ENCODE results near the gene C2CD4D. TPM values are rescaled to one million over a fixed set of nuclear protein-coding genes. Genes with fewer than 3 reads are reported as not detected.

C2CD4D gene
- total RNA-seq, 1 experiment from 2014 or later, result 1.2 TPM

DNA sequence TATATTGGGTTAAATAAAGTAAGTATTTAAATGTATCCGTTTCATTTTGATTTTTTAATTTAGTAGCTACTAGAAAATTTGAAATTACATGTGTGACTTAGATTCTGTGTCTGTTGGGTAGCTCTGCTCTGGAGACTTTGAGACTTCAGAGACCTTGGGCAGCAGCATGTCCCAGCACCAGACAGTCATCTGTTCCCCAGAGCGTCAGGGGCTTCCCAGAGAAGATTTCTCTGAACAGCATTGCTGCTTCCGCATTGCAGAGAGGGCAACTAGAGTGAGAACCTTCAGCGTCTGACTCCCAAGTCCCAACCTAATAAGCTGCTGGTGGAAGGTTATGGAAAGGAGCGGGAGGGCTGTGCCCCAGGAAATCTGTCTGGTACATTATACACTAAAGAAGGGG, 41.0 kb downstream of the C2CD4D start:
- in situ Hi-C loops (cut with HindIII; ENCODE audit: low pct_unique_long_range_greater_than_20kb, low sequenced_read_pairs), result no loop called here
- no peaks in the 10 kb centered on the region for H3K36me3 ChIP-seq (ENCODE audit: control insufficient read depth, insufficient read depth, low read length)
- H3K4me3 ChIP-seq (ENCODE audit: low read depth in 2 of 2, low read length in 2 of 2), result no peak overlapping the region
- no peaks in the 10 kb centered on the region for H3K27me3 ChIP-seq (ENCODE audit: control insufficient read depth, insufficient read depth, low read length)
- H3K4me1 ChIP-seq (ENCODE audit: control insufficient read depth, insufficient read depth, low read length), result no peaks in the 10 kb centered on the region
- ChIA-PET POLR2A (interaction anchor here (0.7 kb wide), 2 partner anchors 37 to 432 kb away, joined by 8 to 17 read pairs; no protein-coding TSS in a partner anchor), CTCF (interaction anchor here (0.6 kb wide), 1 partner anchor 38 kb away, joined by 3 read pairs; no protein-coding TSS in a partner anchor)
- DNase-seq (ENCODE audit: low read depth, low spot score) (no peak), ATAC-seq (no peak)
- no TSS peak for BruUV-seq (replicated peaks)
- no peaks in the 10 kb centered on the region for H3K9me3 ChIP-seq (ENCODE audit: control insufficient read depth, insufficient read depth, low read depth, low read length)
- TF ChIP-seq POLR2AphosphoS5 (IDR thresholded peaks at IDR 0.05; ENCODE audit: low read depth, low read length) (no peak), TCF7L2 (IDR thresholded peaks at IDR 0.05; ENCODE audit: low read depth, low read length) (no peak), SIN3A (IDR thresholded peaks at IDR 0.05; ENCODE audit: borderline replicate concordance, insufficient read depth, low read depth, low read length) (no peak)
- TF ChIP-seq, protein P1, sequence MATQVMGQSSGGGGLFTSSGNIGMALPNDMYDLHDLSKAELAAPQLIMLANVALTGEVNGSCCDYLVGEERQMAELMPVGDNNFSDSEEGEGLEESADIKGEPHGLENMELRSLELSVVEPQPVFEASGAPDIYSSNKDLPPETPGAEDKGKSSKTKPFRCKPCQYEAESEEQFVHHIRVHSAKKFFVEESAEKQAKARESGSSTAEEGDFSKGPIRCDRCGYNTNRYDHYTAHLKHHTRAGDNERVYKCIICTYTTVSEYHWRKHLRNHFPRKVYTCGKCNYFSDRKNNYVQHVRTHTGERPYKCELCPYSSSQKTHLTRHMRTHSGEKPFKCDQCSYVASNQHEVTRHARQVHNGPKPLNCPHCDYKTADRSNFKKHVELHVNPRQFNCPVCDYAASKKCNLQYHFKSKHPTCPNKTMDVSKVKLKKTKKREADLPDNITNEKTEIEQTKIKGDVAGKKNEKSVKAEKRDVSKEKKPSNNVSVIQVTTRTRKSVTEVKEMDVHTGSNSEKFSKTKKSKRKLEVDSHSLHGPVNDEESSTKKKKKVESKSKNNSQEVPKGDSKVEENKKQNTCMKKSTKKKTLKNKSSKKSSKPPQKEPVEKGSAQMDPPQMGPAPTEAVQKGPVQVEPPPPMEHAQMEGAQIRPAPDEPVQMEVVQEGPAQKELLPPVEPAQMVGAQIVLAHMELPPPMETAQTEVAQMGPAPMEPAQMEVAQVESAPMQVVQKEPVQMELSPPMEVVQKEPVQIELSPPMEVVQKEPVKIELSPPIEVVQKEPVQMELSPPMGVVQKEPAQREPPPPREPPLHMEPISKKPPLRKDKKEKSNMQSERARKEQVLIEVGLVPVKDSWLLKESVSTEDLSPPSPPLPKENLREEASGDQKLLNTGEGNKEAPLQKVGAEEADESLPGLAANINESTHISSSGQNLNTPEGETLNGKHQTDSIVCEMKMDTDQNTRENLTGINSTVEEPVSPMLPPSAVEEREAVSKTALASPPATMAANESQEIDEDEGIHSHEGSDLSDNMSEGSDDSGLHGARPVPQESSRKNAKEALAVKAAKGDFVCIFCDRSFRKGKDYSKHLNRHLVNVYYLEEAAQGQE (IDR thresholded peaks at IDR 0.05; ENCODE audit: insufficient read depth in 1 of 2, low read depth in 2 of 2, low read length in 1 of 2), result no peak
- TF ChIP-seq, protein P2, sequence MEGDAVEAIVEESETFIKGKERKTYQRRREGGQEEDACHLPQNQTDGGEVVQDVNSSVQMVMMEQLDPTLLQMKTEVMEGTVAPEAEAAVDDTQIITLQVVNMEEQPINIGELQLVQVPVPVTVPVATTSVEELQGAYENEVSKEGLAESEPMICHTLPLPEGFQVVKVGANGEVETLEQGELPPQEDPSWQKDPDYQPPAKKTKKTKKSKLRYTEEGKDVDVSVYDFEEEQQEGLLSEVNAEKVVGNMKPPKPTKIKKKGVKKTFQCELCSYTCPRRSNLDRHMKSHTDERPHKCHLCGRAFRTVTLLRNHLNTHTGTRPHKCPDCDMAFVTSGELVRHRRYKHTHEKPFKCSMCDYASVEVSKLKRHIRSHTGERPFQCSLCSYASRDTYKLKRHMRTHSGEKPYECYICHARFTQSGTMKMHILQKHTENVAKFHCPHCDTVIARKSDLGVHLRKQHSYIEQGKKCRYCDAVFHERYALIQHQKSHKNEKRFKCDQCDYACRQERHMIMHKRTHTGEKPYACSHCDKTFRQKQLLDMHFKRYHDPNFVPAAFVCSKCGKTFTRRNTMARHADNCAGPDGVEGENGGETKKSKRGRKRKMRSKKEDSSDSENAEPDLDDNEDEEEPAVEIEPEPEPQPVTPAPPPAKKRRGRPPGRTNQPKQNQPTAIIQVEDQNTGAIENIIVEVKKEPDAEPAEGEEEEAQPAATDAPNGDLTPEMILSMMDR (IDR thresholded peaks at IDR 0.05), result no peak
- intact Hi-C loops (cut with micrococcal nuclease; ENCODE audit: unreplicated experiment), result no loop called here
- H3K27ac ChIP-seq (ENCODE audit: low read length), result no peak overlapping the region

DNA sequence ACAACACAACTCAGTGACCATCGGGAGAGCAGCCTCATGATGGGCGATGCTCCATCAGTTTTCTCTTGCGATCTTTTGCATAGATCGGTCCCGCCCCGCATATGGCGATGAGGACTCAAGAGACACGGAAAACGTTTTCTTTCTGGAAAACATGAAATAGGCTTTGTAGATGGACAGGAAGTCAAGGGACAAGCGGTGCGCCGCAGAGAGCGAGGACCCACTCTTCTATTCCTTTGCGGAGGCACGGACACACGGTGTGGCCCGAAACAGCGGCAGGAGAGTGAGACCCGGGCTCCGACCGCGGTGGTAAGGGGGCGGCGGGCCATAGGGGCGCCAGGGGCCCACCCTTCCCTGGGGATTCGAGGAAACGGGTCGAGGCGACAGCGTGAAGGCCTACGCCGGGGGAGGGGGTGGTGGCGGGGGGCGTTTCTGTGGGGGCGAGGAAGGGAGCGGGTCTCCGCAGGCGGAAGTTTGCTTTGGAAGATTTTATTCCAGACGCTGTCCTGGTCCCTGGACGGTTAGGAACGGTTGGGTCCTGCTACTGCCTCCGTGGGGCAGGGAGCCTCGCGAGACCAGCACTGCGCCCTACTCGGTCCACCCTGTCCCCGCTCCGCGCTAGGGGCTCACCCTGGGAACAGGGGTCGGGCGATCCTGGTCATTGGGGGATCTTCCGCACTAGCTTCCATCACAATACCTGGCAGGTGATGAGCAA, 48.5 kb downstream of the C2CD4D start:
- no peak; the same call in 1 of the 2 replicates for TF ChIP-seq SIN3A (IDR thresholded peaks at IDR 0.05; ENCODE audit: borderline replicate concordance, insufficient read depth, low read depth, low read length)
- TF ChIP-seq, protein P2 (IDR thresholded peaks at IDR 0.05), result no peak
- no peak for TF ChIP-seq POLR2AphosphoS5 (IDR thresholded peaks at IDR 0.05; ENCODE audit: low read depth, low read length)
- TF ChIP-seq, protein P1 (IDR thresholded peaks at IDR 0.05; ENCODE audit: insufficient read depth in 1 of 2, low read depth in 2 of 2, low read length in 1 of 2), result no peak
- TF ChIP-seq TCF7L2 (IDR thresholded peaks at IDR 0.05; ENCODE audit: low read depth, low read length), result no peak
- intact Hi-C loops (cut with micrococcal nuclease; ENCODE audit: unreplicated experiment), result no loop called here
- ATAC-seq (peak; percentile 43), DNase-seq (ENCODE audit: low read depth, low spot score) (no peak)
- Histone ChIP-seq H3K27ac (ENCODE audit: low read length) (peak overlapping the region; percentile 80), H3K27me3 (ENCODE audit: control insufficient read depth, insufficient read depth, low read length) (no peaks in the 10 kb centered on the region), H3K36me3 (ENCODE audit: control insufficient read depth, insufficient read depth, low read length) (no peaks in the 10 kb centered on the region), H3K9me3 (ENCODE audit: control insufficient read depth, insufficient read depth, low read depth, low read length) (no peaks in the 10 kb centered on the region), H3K4me1 (ENCODE audit: control insufficient read depth, insufficient read depth, low read length) (peaks cover 17% of the 10 kb centered on the region; the same call in 1 of the 2 replicates), H3K4me3 (ENCODE audit: low read depth in 2 of 2, low read length in 2 of 2) (peak overlapping the region; percentile 81 to 95)
- ChIA-PET POLR2A (interaction anchor here (0.6 kb wide), 2 partner anchors 192 to 710 kb away, joined by 5 to 6 read pairs; no protein-coding TSS in a partner anchor), CTCF (no interaction called here)
- in situ Hi-C loops (cut with HindIII; ENCODE audit: low pct_unique_long_range_greater_than_20kb, low sequenced_read_pairs), result no loop called here
- TSS peak; percentile 95 for BruUV-seq (replicated peaks)

Measured in Panc1 (cell line).